ENCODE results near the gene HINFP.

DNA sequence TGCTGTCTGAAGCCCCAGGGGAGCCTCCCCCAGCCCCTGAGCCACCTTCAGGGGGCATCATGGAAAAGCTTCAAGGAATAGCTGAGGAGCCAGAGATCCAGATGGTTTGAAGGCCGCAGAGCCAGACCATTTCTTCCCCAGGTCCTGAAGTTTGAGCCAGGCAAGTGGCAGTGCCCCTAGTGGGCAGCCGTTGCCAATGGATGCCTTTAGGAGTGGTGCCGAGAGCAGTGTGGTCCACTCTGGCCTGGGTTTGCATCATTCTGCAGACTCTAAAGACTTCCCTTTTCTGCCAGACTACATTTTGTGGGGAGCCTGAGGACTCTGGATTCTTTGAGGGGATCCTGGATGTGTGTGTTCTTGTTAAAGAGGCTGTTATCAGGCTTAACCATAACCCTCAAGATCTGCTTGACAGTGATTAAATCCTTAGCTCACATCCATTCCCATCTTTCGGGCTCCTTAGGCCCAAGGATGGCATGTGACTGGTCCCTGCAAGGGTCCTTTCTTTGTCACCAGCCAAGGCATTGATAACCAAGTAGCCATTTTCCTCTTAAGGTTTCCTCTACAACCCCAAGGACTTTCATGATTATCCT is 13.1 kb downstream of the HINFP start:
- no peak for TF ChIP-seq EZH2 (IDR thresholded peaks at IDR 0.05; ENCODE audit: borderline replicate concordance, low read depth, low read length, severe bottlenecking)
- TF ChIP-seq, protein P1, sequence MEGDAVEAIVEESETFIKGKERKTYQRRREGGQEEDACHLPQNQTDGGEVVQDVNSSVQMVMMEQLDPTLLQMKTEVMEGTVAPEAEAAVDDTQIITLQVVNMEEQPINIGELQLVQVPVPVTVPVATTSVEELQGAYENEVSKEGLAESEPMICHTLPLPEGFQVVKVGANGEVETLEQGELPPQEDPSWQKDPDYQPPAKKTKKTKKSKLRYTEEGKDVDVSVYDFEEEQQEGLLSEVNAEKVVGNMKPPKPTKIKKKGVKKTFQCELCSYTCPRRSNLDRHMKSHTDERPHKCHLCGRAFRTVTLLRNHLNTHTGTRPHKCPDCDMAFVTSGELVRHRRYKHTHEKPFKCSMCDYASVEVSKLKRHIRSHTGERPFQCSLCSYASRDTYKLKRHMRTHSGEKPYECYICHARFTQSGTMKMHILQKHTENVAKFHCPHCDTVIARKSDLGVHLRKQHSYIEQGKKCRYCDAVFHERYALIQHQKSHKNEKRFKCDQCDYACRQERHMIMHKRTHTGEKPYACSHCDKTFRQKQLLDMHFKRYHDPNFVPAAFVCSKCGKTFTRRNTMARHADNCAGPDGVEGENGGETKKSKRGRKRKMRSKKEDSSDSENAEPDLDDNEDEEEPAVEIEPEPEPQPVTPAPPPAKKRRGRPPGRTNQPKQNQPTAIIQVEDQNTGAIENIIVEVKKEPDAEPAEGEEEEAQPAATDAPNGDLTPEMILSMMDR (IDR thresholded peaks at IDR 0.05; ENCODE audit: borderline replicate concordance, extremely low read depth, low read length, poor library complexity, severe bottlenecking), result peak; percentile 64

Measured in DND-41 (cell line).